Transverse colon (tissue), 4 donors: ENCODE results near the gene OSBPL3. TPM values are rescaled to one million over a fixed set of nuclear protein-coding genes. Genes with fewer than 3 reads are reported as not detected.

Experiments
- DNase-seq: peaks from one replicate; pipeline ENCODE4 v3.0.0-alpha.2; 2019
- H3K27ac ChIP-seq, 4 donors: fragments of 200-600 bp; sonication (generic); 2 replicates each; pipeline ENCODE4 v1.5.1; 2016 to 2018; ENCODE audit warnings: inconsistent platforms in 4 of 4
- H3K27me3 ChIP-seq: fragments of 200-600 bp; sonication (generic); 2 replicates; pipeline ENCODE4 v1.5.1; 2017; ENCODE audit warnings: inconsistent platforms
- H3K36me3 ChIP-seq, 4 donors: fragments of 200-600 bp; sonication (generic); 2 replicates each; pipeline ENCODE4 v1.5.1; 2017 to 2019; ENCODE audit warnings: inconsistent platforms in 4 of 4
- H3K4me1 ChIP-seq, 4 donors: fragments of 200-600 bp; sonication (generic); 2 replicates each; pipeline ENCODE4 v1.5.1; 2017 to 2020; ENCODE audit warnings: inconsistent platforms in 4 of 4
- H3K4me3 ChIP-seq, 4 donors: fragments of 200-600 bp; sonication (generic); 1 replicate in 1 of 4; 2 replicates in 3 of 4; pipeline versions ENCODE4 v1.5.1 to v1.6.1; 2017 to 2019; ENCODE audit warnings: inconsistent platforms in 4 of 4
- H3K9me3 ChIP-seq, 2 donors: fragments of 200-600 bp; sonication (generic); 2 replicates each; pipeline ENCODE4 v1.5.1; 2017 to 2019; ENCODE audit warnings: inconsistent platforms in 2 of 2
- EP300 ChIP-seq: sonication (generic); formaldehyde crosslinking; IDR thresholded peaks from one replicate; pipeline ENCODE4 v1.6.1; 2017; ENCODE audit warnings: antibody characterized with exemption, low read depth
- POLR2A ChIP-seq: fragments of 450-650 bp; IDR thresholded peaks from one replicate; pipeline ENCODE4 v1.6.1; 2016; ENCODE audit warnings: antibody characterized with exemption, mild to moderate bottlenecking, moderate library complexity
- POLR2AphosphoS5 ChIP-seq, 3 donors: sonication (generic); formaldehyde crosslinking; IDR thresholded peaks; one replicate each; pipeline ENCODE4 v1.6.1; 2016; ENCODE audit warnings: antibody characterized with exemption in 3 of 3
- WGBS, 2 donors: methylation state at CpG; one replicate each; pipeline ENCODE4 v1.1.5; 2018; ENCODE audit warnings: low coverage in 1 of 2; 5-methylcytosine and 5-hydroxymethylcytosine counted together
- in situ Hi-C, 4 donors: fragments of 200-750 bp; cut with MboI; loops; one replicate each; pipeline versions ENCODE4 v1.15.0 to v1.15.1; 2017; ENCODE audit warnings: low sequenced_read_pairs in 3 of 4, low pct_ligation_motif_present in 1 of 4, low pct_unique_long_range_greater_than_20kb in 1 of 4
- intact Hi-C: fragments of 100-400 bp; cut with DNase I; formaldehyde crosslinking; loops from one replicate; pipeline ENCODE4 v1.15.1; 2023; ENCODE audit warnings: low total_unique reads
- total RNA-seq, 4 donors: library from RNA; depleted of rRNA; stranded (reverse); fragments of >200 nt; gene quantifications; one replicate each; pipeline ENCODE4 v1.1.0, GENCODE V29; 2016
- TF ChIP-seq, protein P1 (sequence below), 5 experiments: fragments of 200-600 bp in 3 of 5; fragments of 450-650 bp in 2 of 5; sonication (generic) in 3 of 5; IDR thresholded peaks; 1 replicate in 2 of 5; 2 replicates in 3 of 5; pipeline ENCODE4 v1.5.1; 2016 to 2017; ENCODE audit warnings: antibody characterized with exemption in 5 of 5, inconsistent platforms in 3 of 5, mild to moderate bottlenecking in 2 of 5, moderate library complexity in 1 of 5

OSBPL3 gene
- total RNA-seq, 4 donors from 2014 or later: 6.7 to 20.6 (median 8.0) TPM

- 0 to 11% methylated on average over 4 to 48 of the region's 54 CpGs for WGBS, 2 donors
- Histone ChIP-seq H3K9me3 (no peaks in the 10 kb centered on the region), H3K27ac (peak overlapping the region; percentile 66 to 82 (median 74)), H3K27me3 (peaks cover 59% of the 10 kb centered on the region), H3K4me3 (peak overlapping the region; percentile 51 to 66 (median 58)), H3K4me1 (peaks cover 0 to 14% (median 10%) of the 10 kb centered on the region in 4 donors), H3K36me3 (no peaks in the 10 kb centered on the region)
- in situ Hi-C loops: no loop called here
- DNase-seq: peak; percentile 28
- intact Hi-C loops: no loop called here
- TF ChIP-seq POLR2A: no peak
- TF ChIP-seq, protein P1, sequence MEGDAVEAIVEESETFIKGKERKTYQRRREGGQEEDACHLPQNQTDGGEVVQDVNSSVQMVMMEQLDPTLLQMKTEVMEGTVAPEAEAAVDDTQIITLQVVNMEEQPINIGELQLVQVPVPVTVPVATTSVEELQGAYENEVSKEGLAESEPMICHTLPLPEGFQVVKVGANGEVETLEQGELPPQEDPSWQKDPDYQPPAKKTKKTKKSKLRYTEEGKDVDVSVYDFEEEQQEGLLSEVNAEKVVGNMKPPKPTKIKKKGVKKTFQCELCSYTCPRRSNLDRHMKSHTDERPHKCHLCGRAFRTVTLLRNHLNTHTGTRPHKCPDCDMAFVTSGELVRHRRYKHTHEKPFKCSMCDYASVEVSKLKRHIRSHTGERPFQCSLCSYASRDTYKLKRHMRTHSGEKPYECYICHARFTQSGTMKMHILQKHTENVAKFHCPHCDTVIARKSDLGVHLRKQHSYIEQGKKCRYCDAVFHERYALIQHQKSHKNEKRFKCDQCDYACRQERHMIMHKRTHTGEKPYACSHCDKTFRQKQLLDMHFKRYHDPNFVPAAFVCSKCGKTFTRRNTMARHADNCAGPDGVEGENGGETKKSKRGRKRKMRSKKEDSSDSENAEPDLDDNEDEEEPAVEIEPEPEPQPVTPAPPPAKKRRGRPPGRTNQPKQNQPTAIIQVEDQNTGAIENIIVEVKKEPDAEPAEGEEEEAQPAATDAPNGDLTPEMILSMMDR (IDR thresholded peaks at IDR 0.05): no peak
- TF ChIP-seq EP300: no peak
- TF ChIP-seq POLR2AphosphoS5 (IDR thresholded peaks at IDR 0.05): no peak
Observed at GRCh38 chr7:24756545-24757352, 223.2 kb downstream of the OSBPL3 start.

- H3K9me3 ChIP-seq: no peaks in the 10 kb centered on the region
- in situ Hi-C loops (no loop called here), intact Hi-C loops (no loop called here)
- TF ChIP-seq, protein P1 (IDR thresholded peaks at IDR 0.05): no peak
- TF ChIP-seq EP300: no peak
- TF ChIP-seq POLR2AphosphoS5 (IDR thresholded peaks at IDR 0.05): no peak
- TF ChIP-seq POLR2A: no peak
- H3K4me1 ChIP-seq: peaks cover 0 to 14% (median 10%) of the 10 kb centered on the region in 4 donors
- H3K36me3 ChIP-seq: no peaks in the 10 kb centered on the region
- DNase-seq: no peak
- 74 to 89% methylated on average over 8 to 12 of the region's 12 CpGs for WGBS, 2 donors
- peaks cover 53% of the 10 kb centered on the region for H3K27me3 ChIP-seq
- peak overlapping the region in 2 of 4 donors; percentile 60 to 66 for H3K4me3 ChIP-seq
- H3K27ac ChIP-seq: no peak overlapping the region
Observed at GRCh38 chr7:24755541-24756407, 224.2 kb downstream of the OSBPL3 start.

DNA sequence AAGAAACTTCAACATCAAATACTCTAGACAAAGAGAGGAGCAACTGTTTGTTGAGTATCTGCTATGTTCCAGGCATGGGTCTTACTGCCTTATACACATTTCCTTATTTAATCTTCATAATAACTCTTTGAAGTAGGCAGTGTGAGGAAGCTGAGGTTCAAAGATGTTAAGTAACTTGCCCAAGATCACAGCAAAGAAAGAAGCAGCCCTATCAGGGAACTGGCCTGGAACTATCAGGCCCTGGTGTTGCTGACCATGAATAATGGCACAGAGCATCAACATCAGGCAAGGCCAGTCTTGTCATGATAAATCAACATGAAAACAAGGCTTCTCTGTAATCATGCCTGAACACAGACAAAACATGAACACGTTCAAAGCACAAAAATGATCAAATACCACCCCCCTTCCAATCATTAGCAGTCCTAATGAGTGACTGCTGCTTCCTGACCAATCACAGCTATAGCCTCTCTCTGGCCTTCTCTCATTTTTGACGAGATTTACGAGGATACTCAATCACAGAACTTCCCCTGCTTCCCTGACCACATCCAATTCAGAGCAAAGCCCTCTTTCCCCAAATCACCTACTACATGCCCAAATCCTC, 225.0 kb downstream of the OSBPL3 start:
- Histone ChIP-seq H3K4me3 (no peak overlapping the region), H3K4me1 (peaks cover 0 to 14% (median 10%) of the 10 kb centered on the region in 4 donors), H3K27ac (no peak overlapping the region), H3K9me3 (no peaks in the 10 kb centered on the region), H3K36me3 (no peaks in the 10 kb centered on the region), H3K27me3 (peaks cover 46% of the 10 kb centered on the region)
- intact Hi-C loops (no loop called here), in situ Hi-C loops (no loop called here)
- WGBS, 2 donors: 78 to 84% methylated on average over 3 of the region's 3 CpGs
- DNase-seq: no peak
- TF ChIP-seq, protein P1 (IDR thresholded peaks at IDR 0.05): no peak
- TF ChIP-seq POLR2AphosphoS5 (IDR thresholded peaks at IDR 0.05) (no peak), POLR2A (no peak), EP300 (no peak)
